Measurements from ENCODE around the gene PCCA. TPM values are rescaled to one million over a fixed set of nuclear protein-coding genes. Genes with fewer than 3 reads are reported as not detected.
"Not testable (repeated sequence)": the region's sequence is repeated elsewhere in the genome, so short reads cannot be mapped to it uniquely, and the experiment has no call there.

Gene PCCA
- polyA plus RNA-seq, 3 donors, result 15.4 to 52.1 (median 26.1) TPM

GRCh38 chr13:100273138-100273537, 184.2 kb downstream of the PCCA start:
- WGBS, 3 donors, result 92 to 94% (median 93%) methylated on average over 6 of the region's 6 CpGs
- H3K27ac ChIP-seq (ENCODE audit: low read depth, low read length), result no peak overlapping the region

GRCh38 chr13:100273552-100273951, 184.7 kb downstream of the PCCA start:
- WGBS, 3 donors, result 43 to 76% (median 49%) methylated on average over 6 of the region's 6 CpGs
- H3K27ac ChIP-seq (ENCODE audit: low read depth, low read length), result no peak overlapping the region

GRCh38 chr13:100274942-100275506, 186.1 kb downstream of the PCCA start:
- 85 to 93% (median 92%) methylated on average over 11 to 12 of the region's 12 CpGs for whole genome bisulfite sequencing, 3 donors
- H3K27ac ChIP-seq (ENCODE audit: low read depth, low read length), result no peak overlapping the region

- H3K27ac ChIP-seq (ENCODE audit: low read depth, low read length), result no peak overlapping the region
- WGBS, 3 donors, result 85 to 94% (median 94%) methylated on average over 5 of the region's 5 CpGs
Observed at GRCh38 chr13:100275746-100276145, 186.9 kb downstream of the PCCA start.

GRCh38 chr13:100280681-100281080, 191.8 kb downstream of the PCCA start:
- H3K27ac ChIP-seq (ENCODE audit: low read depth, low read length), result no peak overlapping the region
- WGBS, 3 donors, result 94 to 96% (median 95%) methylated on average over 5 of the region's 5 CpGs

- 97 to 98% (median 97%) methylated on average over 16 of the region's 16 CpGs for WGBS, 3 donors
- not testable (repeated sequence) for H3K27ac ChIP-seq (ENCODE audit: low read depth, low read length)
Observed at GRCh38 chr13:100282306-100282705, 193.4 kb downstream of the PCCA start.

- H3K27ac ChIP-seq (ENCODE audit: low read depth, low read length), result no peak overlapping the region
- WGBS, 3 donors, result 88 to 93% (median 91%) methylated on average over 4 of the region's 4 CpGs
Observed at GRCh38 chr13:100290165-100290801, 201.4 kb downstream of the PCCA start.

GRCh38 chr13:100291624-100292023, 202.7 kb downstream of the PCCA start:
- no peak overlapping the region for H3K27ac ChIP-seq (ENCODE audit: low read depth, low read length)
- WGBS, 3 donors, result 67 to 93% (median 89%) methylated on average over 2 of the region's 2 CpGs

- H3K27ac ChIP-seq (ENCODE audit: low read depth, low read length), result no peak overlapping the region
- 89 to 92% (median 91%) methylated on average over 5 of the region's 5 CpGs for WGBS, 3 donors
Observed at GRCh38 chr13:100297413-100297812, 208.5 kb downstream of the PCCA start.

GRCh38 chr13:100298116-100298681, 209.3 kb downstream of the PCCA start:
- 76 to 86% (median 83%) methylated on average over 2 of the region's 2 CpGs for WGBS, 3 donors
- H3K27ac ChIP-seq (ENCODE audit: low read depth, low read length), result no peak overlapping the region

GRCh38 chr13:100298691-100299090, 209.8 kb downstream of the PCCA start:
- WGBS, 3 donors, result 69 to 100% methylated on average over 1 of the region's 2 CpGs; no CpG with 5 or more reads in 1 of the 3 donors
- H3K27ac ChIP-seq (ENCODE audit: low read depth, low read length), result no peak overlapping the region

GRCh38 chr13:100300243-100300642, 211.3 kb downstream of the PCCA start:
- WGBS, 3 donors, result 78 to 84% (median 80%) methylated on average over 3 of the region's 3 CpGs
- H3K27ac ChIP-seq (ENCODE audit: low read depth, low read length), result no peak overlapping the region

GRCh38 chr13:100300708-100301107, 211.8 kb downstream of the PCCA start:
- H3K27ac ChIP-seq (ENCODE audit: low read depth, low read length), result no peak overlapping the region
- 83 to 90% (median 89%) methylated on average over 4 of the region's 4 CpGs for WGBS, 3 donors

- 77 to 80% (median 78%) methylated on average over 5 of the region's 5 CpGs for WGBS, 3 donors
Observed at GRCh38 chr13:100301418-100301817, 212.5 kb downstream of the PCCA start.

GRCh38 chr13:100302391-100302790, 213.5 kb downstream of the PCCA start:
- H3K27ac ChIP-seq (ENCODE audit: low read depth, low read length), result no peak overlapping the region
- 95 to 96% (median 95%) methylated on average over 2 of the region's 2 CpGs for WGBS, 3 donors

More at GRCh38 chr13:100301418-100301817, 212.5 kb downstream of the PCCA start:
- no peak overlapping the region for H3K27ac ChIP-seq (ENCODE audit: low read depth, low read length)

GRCh38 chr13:100304229-100304628, 215.3 kb downstream of the PCCA start:
- WGBS, 3 donors, result 95 to 100% (median 96%) methylated on average over 2 of the region's 2 CpGs
- no peak overlapping the region for H3K27ac ChIP-seq (ENCODE audit: low read depth, low read length)

- H3K27ac ChIP-seq (ENCODE audit: low read depth, low read length), result no peak overlapping the region
- 84 to 87% (median 84%) methylated on average over 2 of the region's 2 CpGs for WGBS, 3 donors
Observed at GRCh38 chr13:100305398-100305797, 216.5 kb downstream of the PCCA start.

GRCh38 chr13:100306030-100306429, 217.1 kb downstream of the PCCA start:
- no peak overlapping the region for H3K27ac ChIP-seq (ENCODE audit: low read depth, low read length)
- WGBS, 3 donors, result 88 to 95% (median 91%) methylated on average over 4 of the region's 4 CpGs

GRCh38 chr13:100306434-100306999, 217.6 kb downstream of the PCCA start:
- WGBS, 3 donors, result 78 to 85% (median 79%) methylated on average over 5 of the region's 5 CpGs
- H3K27ac ChIP-seq (ENCODE audit: low read depth, low read length), result no peak overlapping the region

All from adipose tissue (tissue), 3 donors.